GM23338 (cell line): ENCODE results near the gene TOGARAM1. TPM values are rescaled to one million over a fixed set of nuclear protein-coding genes. Genes with fewer than 3 reads are reported as not detected.

ENCODE experiments used
- ATAC-seq: fragments of 200-7000 bp; cut with Tn5 transposase; 3 replicates; pipeline ENCODE4 v1.9.1; 2020
- DNase-seq: peaks from one replicate; pipeline ENCODE4 v3.0.0-alpha.2; 2015; ENCODE audit warnings: low spot score
- H2AFZ ChIP-seq: fragments of 200-600 bp; sonication (generic); 2 replicates; pipeline ENCODE4 v1.8.0; 2016; ENCODE audit warnings: antibody characterized with exemption, mild to moderate bottlenecking, moderate library complexity
- H3F3A ChIP-seq: fragments of 200-600 bp; sonication (generic); replicated peaks from 2 replicates; pipeline ENCODE4 v1.8.0; 2017; ENCODE audit warnings: antibody characterized with exemption, mixed run types, low read depth
- H3K27ac ChIP-seq: fragments of 200-600 bp; sonication (generic); 2 replicates; pipeline ENCODE4 v1.6.1; 2016; ENCODE audit warnings: low read depth
- H3K27me3 ChIP-seq: fragments of 200-600 bp; sonication (generic); 2 replicates; pipeline ENCODE4 v1.8.0; 2016; ENCODE audit warnings: mild to moderate bottlenecking, mixed run types, moderate library complexity; ENCODE audit not compliant: insufficient read depth
- H3K36me3 ChIP-seq: fragments of 200-600 bp; sonication (generic); 2 replicates; pipeline ENCODE4 v1.8.0; 2016; ENCODE audit warnings: mild to moderate bottlenecking; ENCODE audit not compliant: insufficient read depth
- H3K4me1 ChIP-seq: fragments of 200-600 bp; sonication (generic); 2 replicates; pipeline ENCODE4 v1.8.0; 2016; ENCODE audit warnings: mild to moderate bottlenecking, moderate library complexity; ENCODE audit not compliant: insufficient read depth
- H3K4me2 ChIP-seq: fragments of 200-600 bp; sonication (generic); 2 replicates; pipeline ENCODE4 v1.7.1; 2017; ENCODE audit warnings: mixed run types
- H3K4me3 ChIP-seq: fragments of 200-600 bp; sonication (generic); 2 replicates; pipeline ENCODE4 v1.6.1; 2016; ENCODE audit warnings: mixed run types
- H3K79me2 ChIP-seq: fragments of 200-600 bp; sonication (generic); replicated peaks from 2 replicates; pipeline ENCODE4 v1.8.0; 2017; ENCODE audit warnings: mild to moderate bottlenecking; ENCODE audit not compliant: insufficient read depth
- H3K9me2 ChIP-seq: fragments of 200-600 bp; sonication (generic); 2 replicates; pipeline ENCODE4 v1.8.0; 2017; ENCODE audit not compliant: insufficient read depth
- H4K20me1 ChIP-seq: fragments of 200-600 bp; sonication (generic); replicated peaks from 2 replicates; pipeline ENCODE4 v1.8.0; 2017; ENCODE audit warnings: mild to moderate bottlenecking; ENCODE audit not compliant: insufficient read depth
- H3K27ac Mint-ChIP-seq: 2 replicates; pipeline ENCODE4 v1.8.0; 2020; ENCODE audit warnings: inconsistent platforms, mild to moderate bottlenecking, moderate library complexity, mixed read lengths
- H3K27me3 Mint-ChIP-seq: 3 replicates; pipeline ENCODE4 v1.8.0; 2022; ENCODE audit warnings: low read depth, mild to moderate bottlenecking, moderate library complexity, mixed read lengths, inconsistent platforms; ENCODE audit not compliant: insufficient read depth, poor library complexity
- H3K36me3 Mint-ChIP-seq: 3 replicates; pipeline ENCODE4 v1.8.0; 2021; ENCODE audit warnings: low read depth, mild to moderate bottlenecking, inconsistent platforms, moderate library complexity, mixed read lengths
- H3K4me1 Mint-ChIP-seq: 3 replicates; pipeline ENCODE4 v1.8.0; 2020; ENCODE audit warnings: mild to moderate bottlenecking, inconsistent platforms, mixed read lengths
- H3K4me3 Mint-ChIP-seq: 3 replicates; pipeline ENCODE4 v1.8.0; 2021; ENCODE audit warnings: moderate library complexity, mild to moderate bottlenecking, inconsistent platforms, mixed read lengths
- H3K9me3 Mint-ChIP-seq: 3 replicates; pipeline ENCODE4 v1.8.0; 2020; ENCODE audit warnings: moderate library complexity, mild to moderate bottlenecking, inconsistent platforms, mixed read lengths
- EZH2phosphoT487 ChIP-seq: fragments of 200-600 bp; sonication (generic); IDR thresholded peaks from one replicate; pipeline ENCODE4 v1.8.1; 2018; ENCODE audit warnings: antibody characterized with exemption; ENCODE audit not compliant: unreplicated experiment
- JUNB ChIP-seq: IDR thresholded peaks from one replicate; pipeline ENCODE4 v1.6.1; 2016; ENCODE audit warnings: antibody characterized with exemption; ENCODE audit not compliant: unreplicated experiment
- POLR2AphosphoS5 ChIP-seq: IDR thresholded peaks from 2 replicates; pipeline ENCODE4 v1.6.1; 2016; ENCODE audit warnings: antibody characterized with exemption, low read depth
- ZNF114 ChIP-seq: fragments of 250-450 bp; sonication (Bioruptor Pico); IDR thresholded peaks from 2 replicates; pipeline ENCODE4 v1.5.0; 2020; ENCODE audit warnings: mild to moderate bottlenecking, moderate library complexity
- polyA plus RNA-seq: library from polyadenylated mRNA; unstranded; fragments of >200 nt; fragmentation: Nextera tagmentation; extraction: Ambion mirVana; gene quantifications from 2 replicates; pipeline ENCODE4 v1.2.1, GENCODE V29; 2016
- total RNA-seq: library from RNA; depleted of rRNA; stranded (reverse); fragments of >200 nt; shearing (Covaris generic); gene quantifications from 2 replicates; pipeline ENCODE4 v1.2.3, GENCODE V29; 2014
- TF ChIP-seq, protein P1 (sequence below): IDR thresholded peaks from 2 replicates; pipeline ENCODE4 v1.6.1; 2016; ENCODE audit warnings: antibody characterized with exemption
- TF ChIP-seq, protein P2 (sequence below): fragments of 250-450 bp; sonication (Bioruptor Pico); IDR thresholded peaks from 2 replicates; pipeline ENCODE4 v1.5.0; 2020; ENCODE audit warnings: mild to moderate bottlenecking, moderate library complexity
- TF ChIP-seq, protein P3 (sequence below): IDR thresholded peaks from one replicate; pipeline ENCODE4 v1.6.1; 2018; ENCODE audit warnings: antibody characterized with exemption; ENCODE audit not compliant: unreplicated experiment

TOGARAM1 gene
- total and polyA plus RNA-seq, 2 experiments from 2014 or later, result 9.6 to 9.8 TPM

- Mint-ChIP-seq H3K27me3 (peaks cover 3% of the 10 kb centered on the region), H3K4me1 (no peaks in the 10 kb centered on the region), H3K9me3 (no peaks in the 10 kb centered on the region), H3K27ac (no peak overlapping the region), H3K36me3 (peaks cover 55% of the 10 kb centered on the region), H3K4me3 (no peak overlapping the region)
- peaks cover 73% of the 10 kb centered on the region for H3K79me2 ChIP-seq
- H3K36me3 ChIP-seq, result peaks cover 34% of the 10 kb centered on the region
- no peak overlapping the region for H2AFZ ChIP-seq
- no peak for DNase-seq
- no peak overlapping the region for H3K4me2 ChIP-seq
- H3K9me2 ChIP-seq, result no peaks in the 10 kb centered on the region
- no peaks in the 10 kb centered on the region for H3F3A ChIP-seq
- H4K20me1 ChIP-seq, result peaks cover 27% of the 10 kb centered on the region
- H3K27me3 ChIP-seq, result no peaks in the 10 kb centered on the region
- no peak overlapping the region for H3K4me3 ChIP-seq
- no peaks in the 10 kb centered on the region for H3K4me1 ChIP-seq
- ATAC-seq, result no peak
- H3K27ac ChIP-seq, result no peak overlapping the region
- TF ChIP-seq, protein P1, sequence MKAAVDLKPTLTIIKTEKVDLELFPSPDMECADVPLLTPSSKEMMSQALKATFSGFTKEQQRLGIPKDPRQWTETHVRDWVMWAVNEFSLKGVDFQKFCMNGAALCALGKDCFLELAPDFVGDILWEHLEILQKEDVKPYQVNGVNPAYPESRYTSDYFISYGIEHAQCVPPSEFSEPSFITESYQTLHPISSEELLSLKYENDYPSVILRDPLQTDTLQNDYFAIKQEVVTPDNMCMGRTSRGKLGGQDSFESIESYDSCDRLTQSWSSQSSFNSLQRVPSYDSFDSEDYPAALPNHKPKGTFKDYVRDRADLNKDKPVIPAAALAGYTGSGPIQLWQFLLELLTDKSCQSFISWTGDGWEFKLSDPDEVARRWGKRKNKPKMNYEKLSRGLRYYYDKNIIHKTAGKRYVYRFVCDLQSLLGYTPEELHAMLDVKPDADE, result no peak
- TF ChIP-seq, protein P2, sequence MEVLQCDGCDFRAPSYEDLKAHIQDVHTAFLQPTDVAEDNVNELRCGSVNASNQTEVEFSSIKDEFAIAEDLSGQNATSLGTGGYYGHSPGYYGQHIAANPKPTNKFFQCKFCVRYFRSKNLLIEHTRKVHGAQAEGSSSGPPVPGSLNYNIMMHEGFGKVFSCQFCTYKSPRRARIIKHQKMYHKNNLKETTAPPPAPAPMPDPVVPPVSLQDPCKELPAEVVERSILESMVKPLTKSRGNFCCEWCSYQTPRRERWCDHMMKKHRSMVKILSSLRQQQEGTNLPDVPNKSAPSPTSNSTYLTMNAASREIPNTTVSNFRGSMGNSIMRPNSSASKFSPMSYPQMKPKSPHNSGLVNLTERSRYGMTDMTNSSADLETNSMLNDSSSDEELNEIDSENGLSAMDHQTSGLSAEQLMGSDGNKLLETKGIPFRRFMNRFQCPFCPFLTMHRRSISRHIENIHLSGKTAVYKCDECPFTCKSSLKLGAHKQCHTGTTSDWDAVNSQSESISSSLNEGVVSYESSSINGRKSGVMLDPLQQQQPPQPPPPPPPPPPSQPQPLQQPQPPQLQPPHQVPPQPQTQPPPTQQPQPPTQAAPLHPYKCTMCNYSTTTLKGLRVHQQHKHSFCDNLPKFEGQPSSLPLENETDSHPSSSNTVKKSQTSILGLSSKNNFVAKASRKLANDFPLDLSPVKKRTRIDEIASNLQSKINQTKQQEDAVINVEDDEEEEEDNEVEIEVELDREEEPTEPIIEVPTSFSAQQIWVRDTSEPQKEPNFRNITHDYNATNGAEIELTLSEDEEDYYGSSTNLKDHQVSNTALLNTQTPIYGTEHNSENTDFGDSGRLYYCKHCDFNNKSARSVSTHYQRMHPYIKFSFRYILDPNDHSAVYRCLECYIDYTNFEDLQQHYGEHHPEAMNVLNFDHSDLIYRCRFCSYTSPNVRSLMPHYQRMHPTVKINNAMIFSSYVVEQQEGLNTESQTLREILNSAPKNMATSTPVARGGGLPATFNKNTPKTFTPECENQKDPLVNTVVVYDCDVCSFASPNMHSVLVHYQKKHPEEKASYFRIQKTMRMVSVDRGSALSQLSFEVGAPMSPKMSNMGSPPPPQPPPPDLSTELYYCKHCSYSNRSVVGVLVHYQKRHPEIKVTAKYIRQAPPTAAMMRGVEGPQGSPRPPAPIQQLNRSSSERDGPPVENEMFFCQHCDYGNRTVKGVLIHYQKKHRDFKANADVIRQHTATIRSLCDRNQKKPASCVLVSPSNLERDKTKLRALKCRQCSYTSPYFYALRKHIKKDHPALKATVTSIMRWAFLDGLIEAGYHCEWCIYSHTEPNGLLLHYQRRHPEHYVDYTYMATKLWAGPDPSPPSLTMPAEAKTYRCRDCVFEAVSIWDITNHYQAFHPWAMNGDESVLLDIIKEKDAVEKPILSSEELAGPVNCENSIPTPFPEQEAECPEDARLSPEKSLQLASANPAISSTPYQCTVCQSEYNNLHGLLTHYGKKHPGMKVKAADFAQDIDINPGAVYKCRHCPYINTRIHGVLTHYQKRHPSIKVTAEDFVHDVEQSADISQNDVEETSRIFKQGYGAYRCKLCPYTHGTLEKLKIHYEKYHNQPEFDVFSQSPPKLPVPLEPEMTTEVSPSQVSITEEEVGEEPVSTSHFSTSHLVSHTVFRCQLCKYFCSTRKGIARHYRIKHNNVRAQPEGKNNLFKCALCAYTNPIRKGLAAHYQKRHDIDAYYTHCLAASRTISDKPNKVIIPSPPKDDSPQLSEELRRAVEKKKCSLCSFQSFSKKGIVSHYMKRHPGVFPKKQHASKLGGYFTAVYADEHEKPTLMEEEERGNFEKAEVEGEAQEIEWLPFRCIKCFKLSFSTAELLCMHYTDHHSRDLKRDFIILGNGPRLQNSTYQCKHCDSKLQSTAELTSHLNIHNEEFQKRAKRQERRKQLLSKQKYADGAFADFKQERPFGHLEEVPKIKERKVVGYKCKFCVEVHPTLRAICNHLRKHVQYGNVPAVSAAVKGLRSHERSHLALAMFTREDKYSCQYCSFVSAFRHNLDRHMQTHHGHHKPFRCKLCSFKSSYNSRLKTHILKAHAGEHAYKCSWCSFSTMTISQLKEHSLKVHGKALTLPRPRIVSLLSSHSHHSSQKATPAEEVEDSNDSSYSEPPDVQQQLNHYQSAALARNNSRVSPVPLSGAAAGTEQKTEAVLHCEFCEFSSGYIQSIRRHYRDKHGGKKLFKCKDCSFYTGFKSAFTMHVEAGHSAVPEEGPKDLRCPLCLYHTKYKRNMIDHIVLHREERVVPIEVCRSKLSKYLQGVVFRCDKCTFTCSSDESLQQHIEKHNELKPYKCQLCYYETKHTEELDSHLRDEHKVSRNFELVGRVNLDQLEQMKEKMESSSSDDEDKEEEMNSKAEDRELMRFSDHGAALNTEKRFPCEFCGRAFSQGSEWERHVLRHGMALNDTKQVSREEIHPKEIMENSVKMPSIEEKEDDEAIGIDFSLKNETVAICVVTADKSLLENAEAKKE (CRISPR knock-in tag), result no peak
- TF ChIP-seq ZNF114 (CRISPR knock-in tag), result no peak
- TF ChIP-seq POLR2AphosphoS5, result no peak
Observed at GRCh38 chr14:45096218-45096617, 134.2 kb downstream of the TOGARAM1 start.

DNA sequence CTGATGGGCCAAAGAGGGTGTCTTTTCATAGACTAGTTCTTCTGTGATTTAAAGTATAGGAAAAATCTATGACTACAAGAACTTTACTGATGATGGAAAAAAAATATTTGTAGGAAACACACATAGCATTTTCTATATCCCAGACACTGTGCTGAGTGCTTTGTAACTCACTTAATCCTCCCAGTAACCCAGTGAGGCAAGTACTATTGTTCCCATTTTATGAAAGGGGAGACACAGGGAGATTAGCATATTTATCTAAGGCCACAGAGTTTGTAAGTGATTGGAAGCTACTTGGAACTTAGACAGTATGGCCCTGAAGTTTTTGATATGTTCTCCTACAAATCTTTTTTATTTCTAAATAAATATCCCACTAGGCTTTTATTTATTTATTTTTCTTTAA is 141.8 kb downstream of the TOGARAM1 start:
- peaks cover 22% of the 10 kb centered on the region; the same call in 1 of the 2 replicates for H3K36me3 ChIP-seq
- Mint-ChIP-seq H3K27me3 (peaks cover 3% of the 10 kb centered on the region), H3K27ac (no peak overlapping the region; the same call in 1 of the 2 replicates), H3K4me3 (no peak overlapping the region), H3K36me3 (peaks cover 64% of the 10 kb centered on the region), H3K4me1 (no peaks in the 10 kb centered on the region), H3K9me3 (no peaks in the 10 kb centered on the region)
- no peaks in the 10 kb centered on the region for H3K9me2 ChIP-seq
- H3K27me3 ChIP-seq, result no peaks in the 10 kb centered on the region
- no peak overlapping the region for H3K4me2 ChIP-seq
- H3K4me1 ChIP-seq, result no peaks in the 10 kb centered on the region
- ATAC-seq (no peak), DNase-seq (no peak)
- H2AFZ ChIP-seq, result no peak overlapping the region
- no peaks in the 10 kb centered on the region for H3F3A ChIP-seq
- peaks cover 7% of the 10 kb centered on the region for H3K79me2 ChIP-seq
- no peak overlapping the region for H3K4me3 ChIP-seq
- H4K20me1 ChIP-seq, result peaks cover 3% of the 10 kb centered on the region; the same call in 1 of the 2 replicates
- H3K27ac ChIP-seq, result no peak overlapping the region
- TF ChIP-seq, protein P1, result no peak
- no peak for TF ChIP-seq ZNF114 (CRISPR knock-in tag)
- TF ChIP-seq, protein P3, sequence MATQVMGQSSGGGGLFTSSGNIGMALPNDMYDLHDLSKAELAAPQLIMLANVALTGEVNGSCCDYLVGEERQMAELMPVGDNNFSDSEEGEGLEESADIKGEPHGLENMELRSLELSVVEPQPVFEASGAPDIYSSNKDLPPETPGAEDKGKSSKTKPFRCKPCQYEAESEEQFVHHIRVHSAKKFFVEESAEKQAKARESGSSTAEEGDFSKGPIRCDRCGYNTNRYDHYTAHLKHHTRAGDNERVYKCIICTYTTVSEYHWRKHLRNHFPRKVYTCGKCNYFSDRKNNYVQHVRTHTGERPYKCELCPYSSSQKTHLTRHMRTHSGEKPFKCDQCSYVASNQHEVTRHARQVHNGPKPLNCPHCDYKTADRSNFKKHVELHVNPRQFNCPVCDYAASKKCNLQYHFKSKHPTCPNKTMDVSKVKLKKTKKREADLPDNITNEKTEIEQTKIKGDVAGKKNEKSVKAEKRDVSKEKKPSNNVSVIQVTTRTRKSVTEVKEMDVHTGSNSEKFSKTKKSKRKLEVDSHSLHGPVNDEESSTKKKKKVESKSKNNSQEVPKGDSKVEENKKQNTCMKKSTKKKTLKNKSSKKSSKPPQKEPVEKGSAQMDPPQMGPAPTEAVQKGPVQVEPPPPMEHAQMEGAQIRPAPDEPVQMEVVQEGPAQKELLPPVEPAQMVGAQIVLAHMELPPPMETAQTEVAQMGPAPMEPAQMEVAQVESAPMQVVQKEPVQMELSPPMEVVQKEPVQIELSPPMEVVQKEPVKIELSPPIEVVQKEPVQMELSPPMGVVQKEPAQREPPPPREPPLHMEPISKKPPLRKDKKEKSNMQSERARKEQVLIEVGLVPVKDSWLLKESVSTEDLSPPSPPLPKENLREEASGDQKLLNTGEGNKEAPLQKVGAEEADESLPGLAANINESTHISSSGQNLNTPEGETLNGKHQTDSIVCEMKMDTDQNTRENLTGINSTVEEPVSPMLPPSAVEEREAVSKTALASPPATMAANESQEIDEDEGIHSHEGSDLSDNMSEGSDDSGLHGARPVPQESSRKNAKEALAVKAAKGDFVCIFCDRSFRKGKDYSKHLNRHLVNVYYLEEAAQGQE, result no peak
- TF ChIP-seq JUNB, result no peak
- no peak for TF ChIP-seq EZH2phosphoT487
